ENCODE measurements around the gene PIP5K1B.
A peak's percentile ranks its signal among the peaks of the same experiment; 100 is the strongest.

- TF ChIP-seq CTCF (conservative IDR thresholded peaks at IDR 0.05; ENCODE audit: low read depth, low read length), result no peak
- TF ChIP-seq EZH2 (IDR thresholded peaks at IDR 0.05; ENCODE audit: low read length, unreplicated experiment), result peak; percentile 80
- no peak for TF ChIP-seq EZH2phosphoT487 (IDR thresholded peaks at IDR 0.05; ENCODE audit: borderline replicate concordance, low read length)
Measured at GRCh38 chr9:68704814-68705530, at the start of gene PIP5K1B.

All from PC-3 (cell line).